Measurements from ENCODE around the gene HAPSTR1.

HAPSTR1 gene

DNA sequence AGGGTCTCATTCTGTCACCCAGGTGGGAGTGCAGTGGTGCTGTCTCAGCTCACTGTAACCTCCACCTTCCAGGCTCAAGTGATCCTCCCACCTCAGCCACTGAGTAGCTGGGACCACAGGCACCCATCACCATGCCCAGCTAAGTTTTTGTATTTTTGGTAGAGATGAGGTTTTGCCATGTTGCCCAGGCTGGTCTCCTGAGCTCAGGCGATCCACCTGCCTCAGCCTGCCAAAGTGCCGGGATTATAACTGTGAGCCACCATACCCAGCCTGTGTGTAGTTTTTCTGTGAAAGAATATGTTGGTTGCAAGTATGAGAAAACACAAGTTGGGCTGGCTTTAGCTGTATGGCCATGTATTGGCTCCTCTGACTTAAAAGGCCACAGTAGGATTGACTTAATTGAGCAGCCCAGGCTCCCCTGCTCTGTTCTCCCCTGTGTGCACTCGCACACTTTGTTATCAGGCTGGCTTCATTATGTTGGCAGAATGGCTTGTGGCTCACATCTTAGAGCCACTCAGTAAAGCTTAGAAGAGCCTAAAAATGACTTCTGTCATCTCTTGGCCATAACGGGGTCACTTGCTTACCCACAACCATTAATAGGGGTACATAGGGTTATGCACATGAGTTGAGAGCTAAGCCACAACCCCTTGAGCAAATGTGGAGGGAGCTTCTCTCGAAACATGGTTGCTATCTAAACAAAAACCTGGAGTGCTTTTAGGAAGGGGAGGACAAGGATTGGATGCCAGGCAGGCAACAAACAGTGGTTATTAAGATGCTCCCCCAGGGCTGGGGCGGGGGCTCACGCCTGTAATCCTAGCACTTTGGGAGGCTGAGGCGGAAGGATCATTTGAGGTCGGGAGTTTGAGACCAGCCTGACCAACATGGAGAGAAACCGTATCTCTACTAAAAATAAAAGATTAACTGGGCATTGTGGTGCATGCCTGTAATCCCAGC lies 6.1 kb downstream of the HAPSTR1 start:
- no peak for DNase-seq

DNA sequence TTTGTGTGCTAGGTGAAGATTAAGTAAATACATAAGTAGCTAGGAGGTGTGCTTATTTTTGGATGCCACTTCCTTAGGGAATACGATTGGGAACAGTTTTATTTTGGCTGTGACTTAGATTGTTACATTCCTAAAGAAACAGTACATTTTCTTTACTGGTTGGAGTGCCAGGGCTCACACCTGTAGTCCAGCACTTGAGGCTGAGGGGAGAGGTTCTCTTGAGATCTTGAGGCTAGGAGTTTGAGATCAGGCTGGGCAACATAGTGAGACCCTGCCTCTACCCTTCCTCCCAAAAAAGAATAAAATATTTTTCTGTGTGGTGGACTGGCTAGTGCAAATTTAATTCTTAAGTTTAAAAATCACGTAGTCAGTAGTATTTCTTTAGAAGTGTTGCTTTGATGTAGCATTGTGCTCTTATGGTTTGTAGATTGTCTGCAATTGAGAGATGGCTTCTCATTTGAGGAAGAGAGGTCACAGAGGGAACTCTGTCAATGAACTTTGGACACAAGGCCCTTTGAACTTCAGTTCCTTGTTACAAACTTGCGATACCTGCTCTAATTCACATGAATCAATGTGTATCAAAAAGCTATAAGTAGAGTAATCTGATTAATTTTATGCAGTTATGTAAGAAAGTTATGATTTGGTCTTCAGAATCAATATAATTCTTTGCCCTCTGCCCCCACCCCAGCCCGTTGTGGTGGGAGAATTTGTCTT lies 7.1 kb downstream of the HAPSTR1 start:
- DNase-seq = no peak

DNA sequence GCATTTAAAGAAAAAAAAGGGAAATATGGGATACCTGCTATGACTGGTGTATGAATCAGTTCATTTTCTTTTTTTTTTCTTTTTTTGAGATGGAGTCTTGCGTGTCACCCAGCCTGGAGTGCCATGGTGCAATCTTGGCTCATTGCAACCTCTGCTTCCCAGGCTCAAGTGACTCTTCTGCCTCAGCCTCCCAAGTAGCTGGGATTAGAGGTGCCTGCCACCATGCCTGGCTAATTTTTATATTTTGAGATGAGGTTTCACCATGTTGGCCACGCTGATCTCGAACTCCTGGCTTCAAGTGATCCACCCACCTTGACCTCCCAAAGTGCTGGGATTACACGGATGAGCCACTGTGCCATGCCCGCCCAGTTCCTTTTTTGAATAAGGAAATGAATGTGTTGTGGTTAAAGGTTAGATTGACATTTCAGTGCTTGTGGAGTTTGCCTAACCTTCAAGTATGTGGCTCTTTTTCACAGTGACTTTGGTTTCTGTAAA lies 7.7 kb downstream of the HAPSTR1 start:
- DNase-seq = no peak

DNA sequence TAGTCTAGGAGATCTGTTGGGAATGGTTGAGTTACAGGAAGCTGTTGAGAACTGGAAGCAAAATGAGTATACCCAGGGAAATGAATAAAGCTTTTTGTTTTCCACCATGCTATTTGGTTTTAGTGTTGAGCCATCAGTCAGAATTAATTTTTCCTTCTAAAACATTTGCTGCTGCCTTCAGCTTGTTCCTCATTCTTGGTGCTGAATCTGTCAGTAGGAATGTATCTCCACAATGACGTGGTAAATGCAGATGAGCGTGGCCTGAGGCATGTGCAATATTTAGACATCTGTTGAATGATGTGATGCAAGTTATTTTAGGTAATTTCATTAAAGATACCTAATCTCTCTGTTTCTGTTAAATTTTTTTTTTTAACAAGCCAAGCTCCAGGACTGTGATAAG lies 10.9 kb downstream of the HAPSTR1 start:
- no peak for DNase-seq

DNA sequence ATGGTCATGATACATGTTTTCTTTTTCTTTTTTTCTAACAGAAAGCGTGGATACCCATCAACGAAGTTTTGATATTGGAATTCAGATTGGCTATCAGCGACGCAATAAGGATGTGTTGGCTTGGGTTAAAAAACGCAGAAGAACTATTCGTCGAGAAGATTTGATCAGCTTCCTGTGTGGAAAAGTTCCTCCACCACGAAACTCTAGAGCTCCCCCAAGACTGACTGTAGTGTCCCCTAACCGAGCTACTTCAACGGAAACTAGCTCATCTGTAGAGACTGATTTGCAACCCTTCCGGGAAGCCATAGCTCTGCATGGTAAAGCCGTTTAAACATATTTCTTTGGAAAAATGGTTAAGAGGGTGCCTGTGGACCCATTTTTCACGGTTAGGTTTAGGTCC lies 11.5 kb downstream of the HAPSTR1 start:
- no peak for DNase-seq

DNA sequence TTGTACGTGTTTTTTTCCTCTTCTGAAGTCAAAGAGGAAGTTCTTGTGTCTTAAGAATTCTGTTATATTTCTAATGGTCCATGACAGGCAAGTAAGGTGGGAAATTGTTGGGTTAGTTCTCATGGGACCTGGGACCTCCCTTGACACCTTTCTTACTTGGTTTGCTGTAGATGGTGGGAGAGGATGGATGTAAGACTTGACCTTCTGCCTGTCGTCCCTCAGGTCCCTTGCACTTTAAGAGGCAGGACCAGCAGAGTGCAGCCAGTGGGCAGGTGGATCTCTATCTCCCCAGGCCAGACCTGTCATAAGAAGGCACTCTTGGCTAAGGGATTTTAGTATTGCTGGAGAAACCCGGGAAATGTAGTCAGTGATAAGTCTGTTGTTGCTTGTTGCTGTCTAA lies 12.1 kb downstream of the HAPSTR1 start:
- no peak for DNase-seq

DNA sequence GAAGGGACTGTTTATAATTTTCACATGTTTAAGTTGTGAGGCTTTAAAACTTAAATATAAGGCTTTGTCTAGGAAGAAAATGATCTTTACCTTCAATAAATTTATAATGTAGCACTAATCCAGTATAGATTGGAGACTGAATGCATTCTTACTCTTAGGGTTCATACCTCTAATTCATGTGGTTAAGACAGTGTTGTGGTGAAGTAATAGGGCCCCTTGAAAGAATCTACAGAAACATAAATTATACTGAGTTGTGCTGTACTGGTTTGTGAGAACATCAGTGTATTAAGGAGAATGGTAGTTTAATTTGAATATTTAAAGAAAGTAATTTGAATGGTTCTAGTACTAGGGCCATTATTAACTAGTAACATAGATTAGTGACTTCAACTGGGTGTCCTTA lies 13.7 kb downstream of the HAPSTR1 start:
- DNase-seq = no peak

DNA sequence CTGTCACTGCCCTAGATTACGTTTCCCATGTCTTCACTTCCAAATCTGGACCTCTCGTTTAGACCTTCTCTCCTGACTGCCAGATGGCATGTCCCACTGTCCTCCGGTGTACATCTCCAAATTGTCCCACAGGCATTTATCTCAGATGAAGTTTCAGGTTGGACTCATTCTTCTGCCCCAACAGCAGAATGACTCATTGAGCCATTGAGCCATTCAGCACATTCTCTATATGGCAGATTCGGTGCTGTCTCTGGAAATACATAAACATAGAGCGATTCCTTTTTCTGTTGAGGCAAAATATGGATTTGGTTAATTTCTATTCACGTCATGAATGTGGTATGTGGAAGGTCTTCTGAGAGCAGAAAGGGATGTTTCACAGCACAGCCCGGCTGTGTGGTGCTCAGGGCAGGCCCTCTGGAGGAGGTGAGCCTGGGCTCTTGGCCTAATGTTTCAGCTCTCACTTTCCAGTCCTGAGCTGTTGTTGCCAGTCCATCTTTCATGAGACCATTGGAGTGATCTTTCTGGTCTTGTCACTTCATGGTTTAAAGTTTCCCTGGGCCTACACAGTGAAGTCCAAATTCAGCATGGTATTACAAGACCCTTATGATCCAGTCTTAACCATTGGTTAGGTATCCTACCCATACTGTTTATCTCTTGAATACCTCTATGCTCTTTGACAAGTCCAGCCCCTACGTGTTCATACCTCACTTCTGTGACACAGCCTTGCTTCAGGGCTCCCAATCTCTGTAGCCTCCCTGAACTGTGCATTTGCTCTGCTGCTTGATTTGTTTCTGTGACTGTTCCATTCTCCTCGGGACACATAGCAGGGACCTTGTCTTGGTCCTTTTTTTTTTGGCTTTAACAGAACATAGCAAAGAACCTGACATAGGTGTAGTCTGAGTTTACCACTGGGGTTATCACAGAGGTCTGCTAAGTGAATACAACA lies 15.9 kb downstream of the HAPSTR1 start:
- DNase-seq = no peak

DNA sequence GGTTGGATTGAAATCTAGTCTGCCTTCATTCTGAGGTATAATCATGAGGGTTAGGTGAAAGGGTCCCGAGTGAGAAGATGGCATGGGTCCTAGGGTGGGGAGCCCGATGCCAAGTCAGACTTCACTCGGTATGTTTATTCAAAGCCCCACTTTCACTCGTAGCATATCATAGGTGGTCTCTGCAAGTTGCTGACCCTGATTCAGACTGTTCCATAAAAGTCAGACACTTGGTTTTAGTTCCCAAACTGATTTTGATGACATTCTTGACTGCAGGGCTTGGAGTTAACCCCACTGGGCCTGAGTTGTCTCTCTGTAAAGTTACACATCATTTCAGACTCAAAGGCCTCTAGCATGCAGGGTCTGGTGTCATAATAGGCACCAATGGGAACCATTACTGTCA lies 17.8 kb downstream of the HAPSTR1 start:
- DNase-seq = no peak

DNA sequence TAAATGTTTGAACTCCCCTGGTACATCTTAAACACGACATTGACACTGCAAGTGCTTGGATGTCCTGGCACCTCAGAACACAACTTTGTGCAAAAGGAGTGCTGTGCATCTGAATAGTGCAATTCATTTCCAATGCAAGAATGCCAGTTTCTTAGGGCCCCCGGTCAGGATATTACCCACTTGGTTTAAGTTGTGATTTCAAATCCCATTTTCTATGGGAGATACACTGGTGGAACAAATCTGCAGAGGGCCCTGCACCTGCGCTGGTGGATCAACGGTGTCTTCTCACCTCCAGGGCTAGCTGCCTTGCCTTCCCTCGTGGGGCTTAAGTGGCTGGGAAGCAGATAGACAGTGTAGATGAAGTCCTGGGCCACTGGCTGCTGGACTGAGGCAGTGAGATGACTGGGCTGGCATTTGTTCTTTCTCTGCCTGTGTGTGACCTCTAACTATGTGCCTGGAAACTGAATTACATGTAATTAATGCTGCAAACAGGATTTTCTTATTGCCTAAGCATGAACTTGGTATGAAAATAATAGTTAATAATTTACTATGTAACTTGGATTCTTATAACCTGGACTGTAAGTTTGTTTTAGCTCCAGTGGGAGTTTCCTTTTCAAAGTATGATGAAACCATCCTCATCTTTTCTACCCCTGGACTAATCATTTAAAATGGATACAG lies 20.9 kb downstream of the HAPSTR1 start:
- no peak for DNase-seq

DNA sequence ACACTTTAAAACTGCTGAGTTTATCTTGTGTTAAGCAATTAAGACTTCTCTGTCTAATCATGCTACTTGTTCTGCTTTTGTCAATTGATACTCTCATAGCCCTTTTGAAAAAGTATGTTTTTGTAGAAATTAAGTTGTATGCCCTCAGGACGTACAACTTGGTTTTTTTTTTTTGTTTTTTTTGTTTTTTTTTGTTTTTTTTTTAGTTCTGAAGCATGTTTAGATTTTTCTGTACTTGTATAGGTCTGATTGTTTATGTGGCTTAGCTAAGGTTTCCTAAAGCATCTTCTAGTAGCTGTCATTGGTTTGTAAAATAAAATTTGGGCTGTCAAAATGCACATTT lies 21.4 kb downstream of the HAPSTR1 start:
- DNase-seq = no peak

DNA sequence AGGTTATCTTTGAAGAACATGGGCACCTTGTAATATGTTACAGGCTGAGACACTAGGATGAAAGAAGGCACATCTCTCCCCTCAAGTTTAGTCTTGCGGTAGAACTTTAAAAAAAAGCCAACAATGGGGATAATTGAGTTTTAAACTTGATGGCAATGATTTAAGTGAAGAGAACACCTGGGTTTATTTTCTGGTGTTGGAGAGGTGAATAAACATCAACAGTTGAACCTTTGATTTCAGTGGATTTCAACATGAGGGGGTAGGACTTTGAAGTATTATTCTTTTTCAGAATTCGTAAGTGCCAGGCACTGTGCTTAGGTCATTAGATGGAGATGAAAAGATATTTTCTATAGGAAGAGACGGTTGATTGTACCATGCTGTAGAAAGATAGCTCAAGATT lies 22.3 kb downstream of the HAPSTR1 start:
- DNase-seq = no peak

DNA sequence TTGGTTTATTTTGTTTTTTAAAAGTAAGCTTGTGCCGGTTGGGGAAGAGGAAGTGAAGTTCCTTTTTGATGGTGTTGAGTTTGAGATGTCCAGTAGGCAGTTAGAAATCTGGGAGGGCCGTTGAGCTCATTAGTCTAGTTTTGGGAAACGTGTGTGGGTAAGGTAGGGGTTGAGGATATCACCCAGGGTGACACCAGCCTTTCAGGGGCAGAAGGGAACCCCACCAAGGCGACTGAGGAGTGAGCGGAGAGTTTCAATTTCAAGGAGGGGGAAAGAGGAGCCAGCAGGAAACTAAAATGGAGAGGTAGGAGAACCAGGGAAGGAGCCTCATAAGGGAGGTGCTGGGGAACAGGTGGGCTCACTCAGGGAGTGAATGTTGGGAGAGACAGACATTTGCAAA lies 22.7 kb downstream of the HAPSTR1 start:
- no peak for DNase-seq

DNA sequence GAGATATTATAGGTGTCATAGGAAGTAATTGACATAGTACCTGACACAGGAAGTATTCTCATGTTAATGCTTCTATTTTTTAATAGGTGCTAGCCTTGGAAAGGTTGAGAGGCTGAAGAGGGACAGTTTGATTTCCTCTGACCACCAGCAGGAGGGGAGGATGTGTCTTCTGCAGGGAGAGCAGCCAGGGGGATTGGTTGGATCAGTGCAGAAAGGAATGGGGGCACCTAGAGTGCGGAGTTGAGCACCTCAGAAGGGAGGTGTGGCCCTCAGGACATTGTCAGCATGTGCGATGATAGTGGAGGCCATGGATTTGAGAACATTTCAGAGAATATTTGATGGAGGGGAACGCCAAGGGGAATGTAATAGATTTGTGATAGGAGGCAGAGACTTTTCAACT lies 23.4 kb downstream of the HAPSTR1 start:
- no peak for DNase-seq

DNA sequence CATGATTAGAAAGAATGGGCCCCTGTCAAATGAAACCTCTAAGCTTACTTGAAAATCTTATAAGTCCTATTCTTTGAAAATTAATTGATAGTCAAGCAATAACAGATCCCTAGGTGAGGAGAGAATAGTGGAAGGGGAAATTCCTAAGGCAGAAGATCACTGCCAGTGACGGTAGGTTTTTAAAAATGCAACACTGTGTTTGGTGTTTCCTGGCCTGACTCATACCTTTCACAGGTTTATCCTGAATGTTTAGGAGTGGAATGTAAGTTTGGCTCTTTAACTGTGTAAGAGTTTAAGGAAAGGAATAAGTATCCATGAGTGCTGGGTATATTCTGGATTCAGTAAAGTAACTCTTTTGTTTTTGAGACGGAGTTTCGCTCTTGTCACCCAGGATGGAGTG lies 23.8 kb downstream of the HAPSTR1 start:
- no peak for DNase-seq

DNA sequence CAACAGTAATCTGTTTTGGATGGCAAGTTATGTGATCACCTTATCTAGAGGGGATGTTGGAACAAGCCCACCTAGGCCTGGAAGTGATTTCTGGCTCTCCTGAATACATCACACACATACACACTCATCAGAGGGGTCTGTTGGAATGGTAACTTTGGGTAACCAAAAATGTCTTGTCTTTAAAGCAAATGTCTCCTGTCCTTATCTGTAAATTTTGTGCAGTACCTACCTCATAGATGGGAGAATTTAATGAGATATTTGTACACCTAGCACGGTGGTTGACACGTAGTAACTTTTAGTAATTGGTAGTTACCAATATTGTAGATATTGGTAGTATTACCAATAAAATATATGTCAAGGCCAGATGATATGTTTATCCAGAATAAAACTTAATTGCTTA lies 24.7 kb downstream of the HAPSTR1 start:
- no peak for DNase-seq

DNA sequence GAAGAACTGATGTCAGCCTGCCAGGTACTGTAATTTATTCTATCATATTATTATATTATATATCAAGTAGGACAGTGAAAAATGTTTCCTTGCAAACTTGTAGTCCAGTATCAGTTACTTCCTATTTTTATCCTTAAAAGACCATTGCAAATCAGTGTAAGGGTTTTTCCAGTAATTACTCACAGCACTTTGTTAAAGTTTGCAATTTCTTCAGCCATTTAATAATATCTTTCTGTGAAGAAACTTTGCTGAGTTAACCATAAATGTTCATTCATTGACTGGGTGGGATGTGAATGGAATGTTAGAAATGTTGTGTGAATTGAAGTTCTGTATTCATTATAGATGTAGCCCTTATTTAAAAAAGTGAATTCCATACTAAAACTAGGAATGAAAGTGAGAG lies 26.7 kb downstream of the HAPSTR1 start:
- DNase-seq = no peak

DNA sequence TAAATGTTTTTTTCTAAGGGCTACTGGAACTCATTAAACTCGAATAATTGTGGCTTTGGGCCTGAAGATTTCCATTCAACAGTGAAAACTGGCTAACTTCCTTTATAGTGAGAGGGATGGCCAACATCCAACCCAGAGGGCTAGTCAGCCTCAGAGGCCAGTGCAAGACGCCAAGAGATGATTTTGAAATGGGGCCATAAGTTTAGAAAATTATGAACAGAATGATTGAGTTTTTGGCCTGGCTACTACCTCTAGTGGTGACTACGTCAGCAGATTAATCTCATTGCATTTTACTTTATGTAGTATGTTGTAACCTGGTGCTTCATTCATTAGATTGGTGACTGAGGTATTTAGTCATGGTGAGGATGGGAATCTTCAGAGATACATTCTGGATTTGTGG lies 28.4 kb downstream of the HAPSTR1 start:
- no peak for DNase-seq

DNA sequence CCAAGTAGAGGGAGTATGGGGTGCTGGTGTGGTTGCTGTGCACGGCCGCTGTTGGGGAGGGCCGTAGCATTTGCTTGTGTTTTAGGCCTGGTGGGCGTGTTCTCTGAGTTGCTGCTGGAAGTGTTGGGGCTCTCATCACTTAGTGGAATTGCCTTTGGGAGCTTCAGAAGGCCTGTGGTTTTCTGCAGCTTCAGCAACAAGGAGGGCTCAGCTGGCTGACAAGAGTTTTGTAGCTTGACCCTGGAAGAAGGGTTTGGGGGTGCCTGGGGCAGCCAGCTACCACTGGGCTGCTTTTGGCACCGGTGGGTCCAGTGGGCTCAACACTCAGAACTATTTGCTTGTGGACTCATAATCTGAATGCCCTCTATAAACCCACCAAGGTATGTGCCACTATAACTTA lies 30.9 kb downstream of the HAPSTR1 start:
- DNase-seq = no peak

DNA sequence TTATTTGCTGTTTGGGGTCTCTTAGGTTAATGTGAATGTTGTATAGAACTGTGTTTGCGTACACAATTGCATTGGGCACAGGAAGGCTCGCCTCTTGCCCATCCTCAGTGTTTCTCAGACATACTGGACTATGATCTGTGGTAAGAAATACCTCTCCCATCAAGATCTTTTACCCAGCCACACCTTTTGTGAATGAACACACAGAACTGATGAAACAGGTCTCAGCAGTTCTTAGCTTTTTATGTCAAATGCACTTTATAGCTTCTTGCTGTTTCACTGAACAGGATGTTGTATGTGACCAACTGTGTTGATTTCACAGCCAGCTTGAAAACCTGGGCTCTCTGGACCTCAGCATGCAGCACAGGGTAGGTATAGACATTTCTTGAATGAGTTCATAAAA lies 31.5 kb downstream of the HAPSTR1 start:
- DNase-seq = no peak

DNA sequence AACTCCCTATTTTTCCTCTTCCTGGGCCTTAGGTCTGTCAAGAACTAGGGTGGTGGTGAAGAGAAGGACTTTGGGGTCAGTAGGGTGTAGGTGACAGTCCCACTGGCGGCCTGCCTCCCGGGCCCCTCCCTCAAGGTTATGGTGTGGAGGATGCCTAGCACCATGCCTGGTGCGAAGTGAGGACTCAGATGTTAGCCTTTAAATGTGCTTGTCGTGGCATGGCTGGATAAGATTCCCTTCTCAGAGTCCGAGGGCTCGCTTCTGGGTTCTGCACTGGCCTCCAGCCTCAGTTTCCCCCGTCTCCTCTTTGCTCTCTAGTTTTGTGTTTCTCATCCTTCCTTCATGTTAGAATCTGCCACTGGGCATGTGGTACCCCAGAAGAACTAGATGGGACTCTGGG lies 32.0 kb downstream of the HAPSTR1 start:
- no peak for DNase-seq

DNA sequence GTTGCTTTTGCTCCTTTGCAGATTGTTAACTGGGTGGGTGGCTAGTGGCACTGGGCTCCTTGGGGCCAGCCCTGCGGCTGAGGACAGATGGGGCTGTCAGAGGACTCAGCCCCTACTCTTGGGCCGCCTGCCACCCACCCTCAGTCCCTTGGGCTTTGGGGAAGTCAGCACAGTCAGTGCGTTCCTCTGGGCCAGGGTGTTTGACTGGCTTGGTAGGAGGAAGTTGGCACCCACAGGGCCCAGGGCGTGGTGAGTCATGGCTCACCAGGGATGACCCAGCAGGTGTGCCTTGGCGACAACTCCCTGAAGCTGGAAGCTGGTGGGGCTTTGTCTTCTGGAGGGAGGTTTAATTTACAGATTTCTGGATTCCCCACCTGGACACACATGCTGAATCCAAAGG lies 32.4 kb downstream of the HAPSTR1 start:
- no peak for DNase-seq

DNA sequence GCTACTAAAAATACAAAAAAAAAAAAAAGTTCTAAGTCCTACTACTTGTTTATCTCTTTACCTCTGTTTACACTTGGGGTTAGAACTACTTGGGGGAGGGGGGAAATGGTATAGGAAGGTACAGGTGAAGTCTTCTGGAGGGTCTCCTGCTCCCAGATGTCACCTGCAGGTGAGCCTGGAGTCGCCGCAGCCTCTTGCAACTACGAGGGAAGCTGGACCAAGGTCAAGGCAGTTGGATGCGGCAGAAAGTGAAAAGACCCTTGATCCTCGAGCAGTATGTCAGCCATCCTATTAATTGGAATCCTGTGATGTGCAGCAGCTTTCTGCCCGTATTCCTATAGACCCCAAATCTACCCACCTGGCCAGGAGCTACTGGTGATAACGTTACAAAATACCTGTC lies 33.0 kb downstream of the HAPSTR1 start:
- no peak for DNase-seq
